Left cardiac atrium (tissue), 4 donors: ENCODE measurements around the gene DNAAF8. TPM values are rescaled to one million over a fixed set of nuclear protein-coding genes. Genes with fewer than 3 reads are reported as not detected.

Experiments used
- ATAC-seq, 2 donors: fragments of 200-7000 bp; cut with Tn5 transposase; one replicate each; pipeline ENCODE4 v1.9.1; 2020; ENCODE audit warnings: mild to moderate bottlenecking in 2 of 2, moderate library complexity in 2 of 2
- DNase-seq: peaks from one replicate; pipeline ENCODE4 v3.0.0-alpha.2; 2020
- intact Hi-C, 2 donors: fragments of 100-400 bp; cut with DNase I; formaldehyde crosslinking; loops; one replicate each; pipeline versions ENCODE4 v1.14.1 to v1.15.1; 2022 to 2023
- total RNA-seq, 2 donors: library from RNA; stranded (reverse); fragmentation: NEBNext Ultra II Directional; extraction: Animal tissue kit (Norgen Biotek cat#: 25700); gene quantifications; one replicate each; pipeline ENCODE4 v1.2.1, GENCODE V29; 2021
- donor health status: DM: no; HTN: yes; CAD: no.
- donor health status: DM: no; HTN: yes; CAD: no; lungs with severe emphysema.
- donor health status: DM: yes; HTN: yes; CAD: no.
- donor health status: Dilated cardiomyopathy.

DNAAF8 gene
- total RNA-seq, 2 donors from 2014 or later, result 0.52 to 0.85 TPM

DNA sequence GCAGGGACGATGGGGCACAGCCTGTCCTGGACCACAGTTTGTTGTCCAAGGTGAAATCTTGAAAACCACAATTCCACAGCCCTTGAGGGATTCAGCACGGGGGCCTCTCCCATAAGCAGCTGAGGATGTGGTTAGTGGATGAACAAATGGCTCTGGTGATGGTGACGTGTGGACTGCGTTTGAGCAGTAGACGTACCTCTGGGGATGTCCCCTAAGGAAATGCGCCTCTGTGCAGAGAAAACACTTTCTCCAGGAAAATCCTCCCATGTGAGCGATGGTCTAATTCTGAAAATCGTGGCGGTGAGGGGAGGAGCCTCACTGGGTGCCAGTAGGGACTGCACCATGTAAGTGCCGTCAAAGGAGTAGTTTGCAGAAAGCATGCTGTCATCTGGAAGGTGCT, 56.5 kb downstream of the DNAAF8 start:
- intact Hi-C loops, result no loop called here
- ATAC-seq, result no peak

DNA sequence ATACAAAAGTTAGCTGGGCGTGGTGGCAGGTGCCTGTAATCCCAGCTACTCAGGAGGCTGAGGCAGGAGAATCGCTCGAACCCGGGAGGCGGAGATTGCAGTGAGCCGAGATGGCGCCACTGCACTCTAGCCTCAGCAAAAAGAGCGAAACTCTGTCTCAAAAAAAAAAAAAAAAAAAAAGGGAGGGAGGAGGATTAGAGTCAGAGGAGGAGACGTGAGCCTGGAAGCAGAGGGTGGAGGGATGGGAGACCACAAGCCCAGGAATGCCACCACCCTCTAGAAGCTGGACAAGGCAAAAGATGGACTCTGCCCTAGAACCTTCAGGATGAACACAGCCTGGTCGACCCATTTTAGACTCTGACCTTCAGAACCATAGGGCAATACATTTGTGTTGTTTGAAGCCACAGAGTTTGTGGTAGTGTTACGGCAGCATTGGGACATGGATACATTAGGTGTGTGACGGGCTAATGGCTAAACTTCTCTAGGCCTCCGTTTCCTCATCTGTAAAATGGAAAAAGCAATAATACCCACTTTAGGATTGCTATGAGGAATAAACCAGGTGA, 58.7 kb downstream of the DNAAF8 start:
- intact Hi-C loops, result no loop called here
- DNase-seq, result no peak

More for the DNA sequence above, 56.5 kb downstream of the DNAAF8 start:
- DNase-seq, result no peak

DNA sequence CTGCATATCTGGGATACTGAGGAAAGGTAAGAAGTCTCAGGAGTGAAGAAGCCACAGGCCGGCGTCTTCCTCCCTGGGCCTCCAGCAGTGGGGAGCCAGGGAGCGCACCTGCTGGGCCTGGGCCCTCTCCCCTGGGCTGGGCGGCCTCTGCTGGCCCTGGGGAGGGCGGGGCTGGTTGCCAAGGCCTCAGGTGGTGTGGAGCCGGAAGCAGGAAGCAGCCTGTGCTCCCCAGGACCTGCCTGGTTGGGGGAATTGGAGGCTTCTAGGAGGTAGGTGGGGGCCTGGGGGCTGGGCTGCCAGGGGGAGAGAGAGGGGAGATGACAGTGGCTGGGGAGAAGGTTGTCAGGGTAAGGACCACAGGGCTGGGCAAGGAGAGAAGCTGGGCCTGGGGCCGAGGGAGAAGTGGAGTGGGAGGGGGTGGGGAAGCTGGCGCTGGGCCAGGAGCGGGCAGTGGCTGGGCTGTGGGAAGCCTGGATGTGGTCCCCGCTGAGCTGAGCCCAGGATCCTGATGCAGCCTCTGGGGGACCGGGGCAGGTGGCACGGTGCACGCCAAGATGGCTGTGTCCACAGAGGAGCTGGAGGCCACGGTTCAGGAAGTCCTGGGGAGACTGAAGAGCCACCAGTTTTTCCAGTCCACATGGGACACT, 61.0 kb downstream of the DNAAF8 start, which contains the start of gene SMIM22:
TSS of gene SMIM22 (plus strand) at position 189 of the 647 bp plus-strand sequence. CDS start at position 555, 366 bp downstream.
- intact Hi-C loops, result no loop called here
- ATAC-seq, result no peak

More for the DNA sequence above, 58.7 kb downstream of the DNAAF8 start:
- ATAC-seq, result no peak

DNA sequence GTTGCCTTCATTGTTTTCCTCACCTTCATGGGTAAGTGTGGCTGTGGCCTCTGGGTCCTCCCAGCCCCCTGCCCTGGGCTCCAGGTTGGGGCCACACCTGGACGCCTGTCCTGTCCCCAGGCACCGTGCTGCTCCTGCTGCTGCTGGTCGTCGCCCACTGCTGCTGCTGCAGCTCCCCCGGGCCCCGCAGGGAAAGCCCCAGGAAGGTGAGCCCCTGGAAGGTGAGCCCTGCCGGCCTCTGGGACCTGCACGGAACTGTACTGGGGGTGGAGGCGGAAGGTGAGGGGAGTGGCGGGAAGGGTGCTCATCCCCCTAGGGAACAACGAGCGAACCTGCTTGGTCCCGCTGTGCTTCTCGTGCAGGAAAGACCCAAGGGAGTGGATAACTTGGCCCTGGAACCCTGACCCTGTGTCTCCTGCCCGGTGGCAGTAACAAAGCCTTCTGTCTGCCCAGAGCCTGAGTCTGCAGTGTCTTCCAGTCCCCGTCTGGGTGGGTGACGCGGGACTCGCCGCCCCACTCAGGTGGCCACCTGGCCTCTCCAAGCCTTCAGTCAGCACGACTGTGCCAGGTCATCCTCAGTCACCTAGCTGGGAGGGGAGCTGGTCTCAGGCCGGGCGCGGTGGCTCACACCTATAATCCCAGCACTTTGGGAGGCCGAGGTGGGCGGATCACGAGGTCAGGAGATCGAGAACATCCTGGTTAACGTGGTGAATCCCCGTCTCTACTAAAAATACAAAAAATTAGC, 61.7 kb downstream of the DNAAF8 start:
- intact Hi-C loops, result no loop called here
- ATAC-seq (no peak), DNase-seq (no peak)

More for the DNA sequence above, 61.0 kb downstream of the DNAAF8 start, which contains the start of gene SMIM22:
- no peak for DNase-seq

DNA sequence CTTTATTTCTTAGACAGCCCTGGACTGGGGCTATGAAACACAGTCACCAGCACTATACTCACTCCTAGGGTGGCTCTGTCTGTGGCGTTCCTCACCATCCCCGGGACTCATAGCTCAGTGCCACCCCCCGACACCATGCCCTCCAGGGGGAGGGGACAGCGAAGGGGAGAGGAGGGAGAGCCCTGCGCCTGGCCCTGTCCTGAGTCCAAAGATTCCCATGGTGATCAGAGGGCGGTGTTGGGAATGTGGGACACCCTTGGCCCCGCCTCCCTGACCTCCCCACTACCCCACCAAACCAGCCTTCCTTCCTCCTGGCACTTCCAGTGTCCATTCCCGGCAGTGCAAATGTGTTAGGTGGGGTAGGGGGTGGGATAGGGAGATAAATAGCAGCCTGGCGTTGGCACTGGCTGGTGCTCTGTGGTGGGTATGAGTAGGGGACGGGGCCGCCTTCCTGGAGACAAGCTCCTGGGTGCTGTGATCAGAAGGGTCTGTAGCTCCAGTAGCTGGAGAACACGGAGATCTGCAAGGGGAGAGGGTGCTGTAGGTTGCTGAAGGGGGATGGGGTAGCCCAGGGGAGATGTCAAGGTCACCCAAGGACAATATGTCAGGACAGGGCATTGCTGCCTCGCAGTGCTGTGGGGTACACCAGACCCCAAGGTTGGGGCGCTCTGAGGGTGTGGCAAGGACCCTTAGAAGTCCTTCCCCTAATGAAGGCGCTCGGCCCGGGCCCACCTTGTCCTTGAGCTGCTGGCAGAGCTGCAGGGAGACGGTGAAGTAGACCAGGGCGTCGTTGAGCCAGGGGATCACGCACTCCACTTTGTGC, 62.9 kb downstream of the DNAAF8 start:
- intact Hi-C loops, result no loop called here
- ATAC-seq (no peak), DNase-seq (no peak)

DNA sequence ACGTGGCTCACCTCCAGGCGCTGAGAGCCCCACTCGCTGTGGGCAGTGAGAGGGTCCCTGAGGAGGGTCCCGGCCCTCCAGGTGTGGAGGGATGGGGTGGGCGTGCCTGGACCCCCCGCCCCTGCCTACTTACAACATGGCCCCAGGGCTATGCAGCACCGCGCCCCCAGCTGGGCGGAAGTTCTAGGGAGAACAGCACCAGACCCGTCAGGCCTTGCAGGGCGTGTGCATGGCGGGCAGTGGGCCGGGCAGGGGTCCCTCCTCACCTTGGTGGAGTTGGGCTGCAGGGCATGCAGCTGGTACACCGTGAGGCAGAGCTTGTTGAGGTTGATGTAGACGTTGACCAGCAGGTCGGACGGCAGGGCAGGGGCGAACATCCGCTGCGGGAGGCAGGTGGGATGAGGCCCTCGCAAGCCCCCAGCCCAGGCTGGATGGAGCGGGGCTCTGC, 63.5 kb downstream of the DNAAF8 start:
- intact Hi-C loops, result no loop called here
- no peak for DNase-seq
- no peak for ATAC-seq

DNA sequence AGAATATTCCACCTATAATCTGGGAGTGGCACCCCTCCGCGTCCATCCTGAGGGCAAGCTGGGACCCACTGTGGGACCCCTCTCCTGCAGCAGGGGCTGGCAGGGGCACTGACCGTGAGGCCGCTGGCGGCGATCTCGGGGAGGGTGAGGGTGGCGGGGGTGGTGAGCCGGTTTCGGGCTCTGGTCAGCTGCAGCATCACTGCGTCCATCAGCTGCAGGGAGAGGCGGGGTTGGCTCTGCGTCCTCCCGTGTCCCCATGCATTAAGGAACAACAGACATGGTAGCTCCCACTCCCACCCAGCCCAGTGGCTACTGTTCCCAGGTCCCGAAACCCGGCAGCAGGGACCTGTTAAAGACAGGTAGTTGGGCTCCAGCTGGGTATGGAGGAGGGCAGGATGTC, 64.1 kb downstream of the DNAAF8 start:
- intact Hi-C loops, result no loop called here
- DNase-seq, result no peak
- ATAC-seq, result no peak

Other genes starting within 250 kb of the DNAAF8 start
- 10 to 100 TPM; 34.1 to 42.9 TPM for gene CDIP1, start 195.8 kb upstream of the DNAAF8 start, total RNA-seq
- gene C16orf96, start 178.2 kb upstream of the DNAAF8 start, total RNA-seq, result under 1 TPM in 1 of 2 donors, not detected in 1; 0.10 TPM
- 10 to 100 TPM; 19.6 to 20.0 TPM for gene UBALD1, start 119.6 kb upstream of the DNAAF8 start, total RNA-seq
- gene MGRN1, start 109.7 kb upstream of the DNAAF8 start, total RNA-seq, result 10 to 100 TPM; 33.1 to 44.6 TPM
- 10 to 100 TPM; 39.1 to 41.0 TPM for gene NUDT16L1, start 41.0 kb upstream of the DNAAF8 start, total RNA-seq
- 10 to 100 TPM; 11.0 to 11.6 TPM for gene ANKS3, start 266 bp upstream of the DNAAF8 start, total RNA-seq
- 10 to 100 TPM in 1 of 2 donors, 1 to 10 TPM in 1; 6.3 to 10.3 TPM for gene ZNF500, start 32.6 kb downstream of the DNAAF8 start, total RNA-seq
- not detected for gene SEPTIN12, start 53.8 kb downstream of the DNAAF8 start, total RNA-seq
- gene SMIM22, start 60.8 kb downstream of the DNAAF8 start, total RNA-seq, result not detected
- gene ROGDI, start 68.1 kb downstream of the DNAAF8 start, total RNA-seq, result 10 to 100 TPM; 53.6 to 54.5 TPM
- 10 to 100 TPM; 65.2 to 78.2 TPM for gene GLYR1, start 112.8 kb downstream of the DNAAF8 start, total RNA-seq
- 10 to 100 TPM; 28.0 to 33.6 TPM for gene UBN1, start 112.9 kb downstream of the DNAAF8 start, total RNA-seq
- 10 to 100 TPM in 1 of 2 donors, 1 to 10 TPM in 1; 6.1 to 15.8 TPM for gene PPL, start 202.6 kb downstream of the DNAAF8 start, total RNA-seq
- gene SEC14L5, start 223.8 kb downstream of the DNAAF8 start, total RNA-seq, result 1 to 10 TPM in 1 of 2 donors, under 1 TPM in 1; 0.58 to 2.3 TPM